Ishikawa (cell line): ENCODE results near the gene DMD.

Experiments used
- CEBPB ChIP-seq: IDR thresholded peaks from 2 replicates; pipeline ENCODE4 v1.6.1; 2012
- CREB1 ChIP-seq: IDR thresholded peaks from 2 replicates; pipeline ENCODE4 v1.6.1; 2012; ENCODE audit warnings: low read depth
- EGR1 ChIP-seq: IDR thresholded peaks from 2 replicates; pipeline ENCODE4 v1.6.1; 2012
- EP300 ChIP-seq: IDR thresholded peaks from 2 replicates; pipeline ENCODE4 v1.6.1; 2012; ENCODE audit warnings: borderline replicate concordance
- FOXM1 ChIP-seq: IDR thresholded peaks from 2 replicates; pipeline ENCODE4 v1.6.1; 2012; ENCODE audit warnings: low read depth, borderline replicate concordance
- NFIC ChIP-seq: IDR thresholded peaks from 2 replicates; pipeline ENCODE4 v1.6.1; 2012
- RAD21 ChIP-seq: IDR thresholded peaks from 2 replicates; pipeline ENCODE4 v1.6.1; 2012; ENCODE audit warnings: low read depth
- REST ChIP-seq: IDR thresholded peaks from 2 replicates; pipeline ENCODE4 v1.6.1; 2012; ENCODE audit warnings: low read depth, mild to moderate bottlenecking
- TAF1 ChIP-seq: IDR thresholded peaks from 2 replicates; pipeline ENCODE4 v1.6.1; 2012; ENCODE audit warnings: low read depth, mild to moderate bottlenecking
- TCF12 ChIP-seq: IDR thresholded peaks from 2 replicates; pipeline ENCODE4 v1.6.1; 2012; ENCODE audit warnings: low read depth
- TEAD4 ChIP-seq: IDR thresholded peaks from 2 replicates; pipeline ENCODE4 v1.6.1; 2012
- USF1 ChIP-seq: IDR thresholded peaks from 2 replicates; pipeline ENCODE4 v1.6.1; 2012
- YY1 ChIP-seq: IDR thresholded peaks from 2 replicates; pipeline ENCODE4 v1.6.1; 2012; ENCODE audit warnings: low read depth
- ZBTB7A ChIP-seq: IDR thresholded peaks from 2 replicates; pipeline ENCODE4 v1.6.1; 2012; ENCODE audit warnings: low read depth
- TF ChIP-seq, protein P1 (sequence below): IDR thresholded peaks from 2 replicates; pipeline ENCODE4 v1.6.1; 2012

Gene DMD

DNA sequence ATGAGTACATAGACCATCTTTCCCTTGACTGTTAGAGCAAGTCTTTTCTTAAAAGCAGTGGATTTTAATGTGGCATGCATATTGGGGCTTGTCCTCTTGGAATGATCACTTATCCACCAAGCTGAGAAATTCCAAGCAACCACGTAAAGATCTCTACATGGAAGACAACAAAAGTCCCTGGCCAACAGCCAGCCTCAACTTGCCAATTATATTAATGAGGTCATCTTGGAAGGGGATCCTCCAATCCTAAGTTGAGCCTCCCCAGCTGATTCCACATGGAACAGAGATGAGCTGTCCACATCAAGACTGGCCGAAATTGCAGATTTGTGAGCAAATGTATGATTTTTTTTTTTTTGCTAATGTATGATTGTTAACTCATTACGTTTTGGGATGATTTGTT, 2118.9 kb downstream of the DMD start:
- TF ChIP-seq EGR1 (no peak), NFIC (no peak), FOXM1 (no peak), CEBPB (no peak), EP300 (no peak), REST (no peak), TEAD4 (no peak), TAF1 (no peak)

GRCh38 chrX:31091819-31092218, 2119.5 kb downstream of the DMD start:
- TF ChIP-seq TCF12 = no peak
- no peak for TF ChIP-seq YY1
- TF ChIP-seq, protein P1, sequence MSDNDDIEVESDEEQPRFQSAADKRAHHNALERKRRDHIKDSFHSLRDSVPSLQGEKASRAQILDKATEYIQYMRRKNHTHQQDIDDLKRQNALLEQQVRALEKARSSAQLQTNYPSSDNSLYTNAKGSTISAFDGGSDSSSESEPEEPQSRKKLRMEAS = no peak
- TF ChIP-seq CREB1 = no peak
- no peak for TF ChIP-seq REST
- TF ChIP-seq CEBPB = no peak
- no peak for TF ChIP-seq TEAD4
- TF ChIP-seq USF1 = no peak
- no peak for TF ChIP-seq RAD21
- TF ChIP-seq TAF1 = no peak
- TF ChIP-seq EP300 = no peak
- TF ChIP-seq NFIC = no peak
- no peak for TF ChIP-seq ZBTB7A
- TF ChIP-seq EGR1 = no peak
- TF ChIP-seq FOXM1 = no peak

- TF ChIP-seq, protein P1 = no peak
These were observed 2136.8 kb downstream of the DMD start for GRCh38 chrX:31074522-31074921.

DNA sequence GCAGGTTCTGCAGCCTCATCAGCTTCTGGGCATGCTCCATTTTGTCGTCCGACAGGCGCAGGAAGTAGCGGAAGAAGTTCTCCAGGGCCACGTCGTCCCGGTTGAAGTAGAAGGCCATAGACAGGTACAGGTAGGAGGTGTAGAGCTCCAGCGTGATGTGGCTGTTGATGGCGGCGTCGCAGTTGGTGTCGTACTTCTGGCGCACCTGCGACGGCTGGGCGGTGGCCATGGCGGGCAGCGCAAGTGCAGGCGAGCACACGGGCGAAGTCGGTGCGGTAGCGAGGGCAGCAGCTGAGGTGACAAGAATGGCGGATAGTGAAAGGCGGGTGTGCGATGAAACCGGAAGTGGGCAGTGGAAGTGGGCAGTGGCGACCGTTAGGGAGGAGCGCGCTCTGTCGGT, 2139.6 kb downstream of the DMD start, which contains the start of gene FTHL17:
FTHL17 (minus strand) TSS at position 317 of the 400 bp plus-strand sequence; CDS start at position 229, 88 bp downstream.
- TF ChIP-seq REST = no peak
- no peak for TF ChIP-seq ZBTB7A

GRCh38 chrX:31071262-31071661, 2140.1 kb downstream of the DMD start:
- TF ChIP-seq EGR1 (no peak), TEAD4 (no peak), REST (no peak), TCF12 (no peak), ZBTB7A (no peak), YY1 (no peak), RAD21 (no peak), NFIC (no peak), FOXM1 (no peak), TAF1 (no peak), USF1 (no peak), EP300 (no peak), CEBPB (no peak), CREB1 (no peak)
- TF ChIP-seq, protein P1 = no peak
